Esophagus mucosa (tissue), 1 donor: ENCODE data around the gene JRKL. TPM values are rescaled to one million over a fixed set of nuclear protein-coding genes. Genes with fewer than 3 reads are reported as not detected.

Experiments
- ATAC-seq: fragments of 200-7000 bp; cut with Tn5 transposase; one replicate; pipeline ENCODE4 v1.9.1; 2020
- total RNA-seq: library from RNA; stranded (reverse); gene quantifications from one replicate; pipeline ENCODE4 v1.2.4, GENCODE V29; 2023
- donor health status: DM: yes; HTN: yes; CAD: no.

The JRKL gene
- 4.1 TPM for total RNA-seq

DNA sequence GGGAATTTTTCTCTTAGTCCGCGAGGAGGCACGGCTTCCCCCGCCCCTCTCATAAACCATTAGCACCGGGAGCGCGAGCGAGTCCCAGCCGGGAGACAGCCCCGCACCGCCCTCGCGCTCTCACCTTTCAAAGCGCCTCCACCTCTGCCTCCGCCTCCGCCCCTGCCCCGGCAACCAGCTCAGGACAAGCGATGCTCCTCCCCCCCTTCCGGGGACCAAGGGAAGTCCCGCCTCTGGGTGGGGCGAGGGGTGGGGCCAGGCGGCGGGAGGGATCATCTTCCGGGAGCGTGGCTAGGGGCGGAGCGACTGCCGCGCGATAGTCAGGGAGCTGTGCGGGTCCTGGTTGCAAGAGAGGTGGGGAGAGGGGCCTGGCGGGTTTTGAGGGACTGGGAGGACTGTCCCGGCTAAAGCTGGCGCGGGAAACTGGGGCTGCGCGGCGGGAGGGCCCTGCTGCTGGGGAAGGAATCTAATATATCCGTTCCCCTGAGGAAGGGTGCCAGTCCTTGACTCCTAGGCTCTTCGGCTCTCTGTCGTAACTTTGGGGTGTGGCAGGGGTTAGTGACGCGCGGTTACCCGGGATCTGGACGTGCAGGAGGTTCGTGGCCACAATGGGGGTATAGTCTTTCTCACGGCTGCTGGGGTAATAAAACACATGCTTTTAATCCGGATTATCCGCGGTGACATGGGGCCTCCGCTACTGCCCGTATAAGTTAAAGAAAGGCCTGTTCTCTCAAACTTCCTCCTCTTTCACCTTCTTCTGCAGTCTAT lies at the start of gene JRKL, which contains the start of gene CCDC82:
Gene JRKL (plus strand): TSS at position 294 of the 768 bp plus-strand sequence. CDS start 637 bp downstream, outside the sequence.
Gene CCDC82 (minus strand): TSS at position 193 of the 768 bp plus-strand sequence. CDS start 5,165 bp downstream, outside the sequence.
- peak; percentile 100 for ATAC-seq

DNA sequence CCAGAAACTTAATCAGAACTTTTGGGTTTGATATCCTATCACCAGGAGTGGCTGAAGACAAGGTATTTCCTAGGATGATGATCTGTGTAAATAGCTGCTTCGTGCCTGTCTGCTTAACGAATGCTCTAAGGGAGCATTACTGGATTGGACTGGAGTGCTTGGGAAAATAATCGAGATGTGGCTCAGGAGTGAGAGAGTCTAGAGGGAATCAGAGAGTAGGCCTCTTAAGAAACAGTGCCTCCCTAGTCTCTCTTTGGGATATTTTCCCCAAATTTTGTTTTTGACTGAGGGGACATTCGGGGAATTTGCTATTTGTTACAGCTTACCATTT lies 49.3 kb upstream of the JRKL start:
- no peak for ATAC-seq

DNA sequence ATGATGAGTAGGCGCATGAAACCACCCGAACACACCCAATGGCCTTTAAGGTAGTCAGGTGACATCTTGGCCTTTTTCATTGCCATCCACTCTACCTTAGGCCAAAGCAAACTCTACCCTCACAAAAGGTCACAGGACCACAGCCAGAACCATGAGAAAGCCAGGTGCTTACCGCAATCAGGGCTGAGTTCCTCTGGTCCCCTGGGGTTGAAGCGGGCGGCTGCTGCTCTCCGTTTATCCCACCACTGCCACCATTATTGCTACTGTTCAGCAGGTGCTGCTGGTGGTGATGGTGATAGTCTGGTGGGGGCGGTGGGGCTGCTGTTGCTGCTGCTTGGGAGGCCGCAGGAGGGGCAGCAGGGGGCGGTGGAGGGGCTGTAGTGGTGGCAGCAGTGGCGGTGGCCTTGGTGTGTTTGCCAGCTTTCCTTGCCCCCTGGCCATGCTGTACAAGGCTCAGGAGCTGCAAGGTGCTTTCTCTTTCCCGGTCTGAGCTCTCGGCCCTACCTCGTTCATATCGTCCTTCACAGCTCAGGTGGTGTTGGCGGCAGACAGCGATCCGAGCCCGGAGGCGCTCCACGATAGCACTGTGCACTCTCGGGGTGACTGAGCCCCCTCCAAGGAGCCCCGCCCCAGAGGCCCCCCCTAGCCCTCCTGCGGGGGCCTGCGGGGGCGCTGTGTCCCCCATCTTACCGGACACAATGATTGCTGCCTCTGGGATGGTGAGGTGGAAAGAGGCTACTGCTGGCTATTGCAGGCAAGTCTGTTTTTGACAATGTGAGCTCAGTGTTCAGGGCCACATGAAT lies 48.4 kb upstream of the JRKL start:
- peak; percentile 48 for ATAC-seq

DNA sequence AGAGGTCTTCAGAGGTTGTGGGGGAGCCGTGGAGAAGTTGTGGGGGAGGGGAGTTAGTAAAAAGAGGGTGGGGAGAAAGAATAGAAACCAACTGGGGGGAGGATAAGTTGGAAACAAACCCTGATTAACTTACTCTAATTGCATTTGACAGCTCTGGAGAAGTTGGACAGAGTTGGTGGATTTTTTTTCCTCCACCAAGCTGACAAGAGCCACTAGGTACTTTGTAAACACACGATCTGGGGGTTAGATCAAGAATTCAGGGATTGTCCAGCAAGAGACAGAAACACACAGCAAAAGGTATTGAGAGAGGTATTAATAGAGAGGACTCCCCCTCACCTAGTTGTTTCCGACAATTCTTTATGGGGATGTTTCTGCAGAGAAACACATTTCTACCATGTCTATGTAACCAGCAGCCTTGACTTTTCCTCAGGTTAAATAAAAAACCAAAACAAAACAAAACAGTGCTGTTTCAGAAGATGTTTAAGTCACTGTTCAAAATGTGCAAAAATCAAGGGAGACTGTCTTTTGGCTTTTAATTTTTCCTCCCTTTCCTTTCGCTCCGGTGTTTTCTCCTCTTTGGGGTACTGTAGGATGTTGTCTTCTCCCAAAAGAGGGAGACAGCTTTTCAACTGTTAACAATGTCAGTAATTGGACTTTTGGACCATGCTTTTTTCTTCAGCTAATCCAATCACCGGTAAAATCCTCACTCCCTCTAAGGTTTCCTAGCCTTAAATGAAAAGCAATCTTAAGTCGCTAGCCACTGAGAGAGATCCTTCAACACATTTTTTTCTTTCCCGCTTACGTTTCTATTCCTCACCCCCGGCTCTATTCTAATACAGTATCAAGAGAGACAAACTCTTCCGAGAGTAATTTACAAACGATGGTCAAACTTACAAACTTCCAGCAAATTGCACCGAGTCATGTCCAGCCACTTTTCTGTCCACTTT lies 47.5 kb upstream of the JRKL start:
- ATAC-seq, result no peak

DNA sequence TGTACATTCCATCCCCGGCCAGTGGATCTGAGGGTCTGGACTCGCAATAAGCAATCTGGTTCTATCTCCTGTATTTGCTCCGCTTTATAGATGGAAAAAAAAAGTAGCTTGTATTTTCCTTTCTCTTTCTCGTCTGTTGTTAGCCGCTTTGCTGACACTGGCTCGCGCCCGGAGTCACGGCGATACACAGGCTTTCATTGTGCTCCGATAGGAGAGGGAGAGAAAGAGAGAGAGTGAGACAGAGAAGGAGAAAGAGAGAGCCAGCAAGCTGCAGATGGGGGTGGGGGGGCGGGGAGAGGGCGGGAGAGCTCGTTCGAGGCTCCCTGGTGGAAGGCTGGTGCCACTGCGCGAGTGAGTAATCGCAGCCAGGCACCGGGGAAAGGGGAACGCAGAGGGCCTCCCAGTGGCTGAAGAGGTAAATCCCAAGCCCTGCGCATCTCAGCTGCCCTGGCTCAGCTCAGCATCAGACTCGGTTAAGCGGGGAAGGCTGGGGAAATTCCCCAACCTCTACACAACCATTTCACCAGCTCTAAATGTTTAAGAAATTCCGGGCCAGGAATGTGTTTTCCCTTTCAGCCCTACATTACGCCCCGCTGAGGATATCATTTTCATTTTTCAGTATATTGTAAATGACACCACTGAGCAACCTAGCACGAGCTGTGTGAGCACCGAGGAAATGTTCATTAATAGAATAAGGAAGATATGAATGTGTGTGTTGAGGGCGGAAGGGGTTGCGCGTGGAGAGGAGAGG lies 46.7 kb upstream of the JRKL start, which contains the start of gene MAML2:
Gene MAML2 (minus strand): TSS at position 235 of the 751 bp plus-strand sequence. CDS start 1,300 bp downstream, outside the sequence.
- peak; percentile 99 for ATAC-seq

DNA sequence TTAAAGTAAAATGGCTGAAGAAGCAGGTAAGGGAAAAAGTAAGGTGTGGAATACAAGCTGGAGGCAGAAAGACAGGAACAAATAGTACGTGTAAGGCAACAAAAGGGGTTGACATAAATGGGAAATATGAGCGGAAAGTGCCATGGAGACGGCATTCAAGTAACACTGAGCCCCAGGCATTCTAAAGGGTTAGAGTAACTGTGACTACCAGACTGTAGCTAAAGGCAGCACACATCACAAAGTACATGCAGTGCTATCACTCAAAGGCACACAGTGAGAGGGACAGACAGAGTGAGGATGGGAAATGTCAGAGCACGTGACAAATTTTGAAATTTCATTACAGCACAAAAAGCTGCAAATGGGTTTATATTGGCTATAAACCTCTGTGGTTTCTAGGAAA lies 33.0 kb upstream of the JRKL start:
- no peak for ATAC-seq

DNA sequence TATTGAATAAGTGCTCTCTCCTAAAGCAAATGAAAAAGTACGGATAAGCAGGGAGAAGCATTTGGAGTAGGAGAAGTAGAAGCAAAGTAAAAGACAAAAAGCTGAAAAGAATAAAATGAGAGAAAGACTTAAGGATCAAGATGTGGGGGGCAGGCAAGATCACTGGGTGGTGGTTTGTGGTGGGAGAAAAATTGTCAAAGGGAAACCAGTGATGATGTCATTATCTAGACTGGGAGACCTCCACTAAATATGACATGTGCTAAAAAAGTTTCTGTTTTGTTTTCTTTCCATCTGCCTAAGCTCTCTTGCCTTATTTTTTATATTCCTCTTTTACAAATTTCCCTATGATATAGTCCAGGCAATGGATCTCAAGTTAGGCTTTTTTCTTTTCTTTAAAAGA lies 32.0 kb upstream of the JRKL start:
- no peak for ATAC-seq

DNA sequence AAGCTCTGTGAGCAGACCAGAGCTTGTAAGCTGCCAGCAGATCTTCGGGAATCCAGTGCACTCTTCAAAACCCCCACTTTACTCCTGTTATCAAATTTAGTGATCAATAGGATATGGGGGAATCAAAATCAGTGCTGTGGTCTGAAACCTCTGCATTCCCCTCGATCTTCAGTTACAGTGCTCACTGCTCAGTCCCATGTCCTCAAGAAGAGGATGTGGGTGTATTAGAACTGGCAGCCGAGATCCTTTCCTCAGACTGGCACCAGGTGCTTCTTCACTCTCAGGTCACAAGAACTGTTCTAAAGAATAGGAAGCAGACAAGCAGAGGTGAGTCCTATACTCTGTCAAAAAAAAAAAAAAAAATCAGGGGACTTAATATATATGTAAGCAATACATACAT lies 31.5 kb upstream of the JRKL start:
- no peak for ATAC-seq

DNA sequence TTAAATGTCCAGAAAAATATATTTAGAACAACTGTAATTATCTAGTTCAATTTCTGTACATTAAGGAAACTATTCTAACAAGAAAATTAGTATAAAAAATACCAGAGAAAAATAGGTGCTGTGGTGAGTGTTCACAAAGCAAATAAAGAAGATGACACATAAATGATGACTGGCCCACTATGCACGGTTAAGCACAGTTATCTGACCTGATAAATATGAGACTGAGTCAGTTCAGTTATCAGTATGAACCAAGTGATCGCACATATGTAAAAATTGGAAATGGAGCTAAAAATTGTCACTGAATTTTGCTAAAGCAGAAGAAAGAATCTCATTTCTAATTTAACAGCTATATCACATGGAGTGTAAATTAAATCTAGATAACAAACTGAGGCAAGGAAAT lies 28.0 kb upstream of the JRKL start:
- ATAC-seq, result no peak

DNA sequence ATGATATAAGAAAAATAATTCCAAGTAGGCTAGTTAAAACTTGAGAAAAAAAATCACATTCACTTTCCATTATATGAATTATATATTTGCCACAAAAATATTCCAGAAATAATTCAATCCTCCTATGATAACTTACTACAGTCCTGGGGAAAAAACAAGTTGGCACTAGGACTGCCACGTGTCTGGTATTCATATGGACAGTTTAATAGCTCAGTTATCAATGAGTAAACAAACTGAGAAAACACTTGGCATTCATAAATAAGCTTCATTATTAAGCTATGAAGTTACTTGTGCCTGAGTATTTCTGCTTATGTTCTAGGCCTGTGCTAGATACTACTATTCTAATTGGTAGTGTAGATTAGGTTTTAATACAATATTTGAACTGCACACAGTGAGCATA lies 24.3 kb upstream of the JRKL start:
- ATAC-seq, result no peak

DNA sequence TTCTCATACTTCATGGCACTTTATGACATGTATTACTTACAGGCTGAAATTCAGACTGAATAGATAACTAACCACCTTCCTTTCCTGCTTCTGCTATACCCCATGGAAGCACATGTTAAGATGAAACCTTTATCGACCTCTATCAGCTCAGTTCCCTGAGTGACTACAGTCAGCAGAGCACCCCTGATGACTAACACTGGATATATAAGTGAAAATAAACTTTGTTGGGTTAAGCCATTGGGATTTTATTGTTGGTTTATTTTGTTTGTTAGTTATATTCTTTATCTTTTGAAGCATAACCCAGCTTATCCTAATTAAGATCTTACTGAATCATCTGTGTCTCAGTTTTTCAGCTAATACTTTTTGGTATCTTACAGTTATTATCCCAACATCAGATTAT lies 23.8 kb upstream of the JRKL start:
- ATAC-seq, result no peak

DNA sequence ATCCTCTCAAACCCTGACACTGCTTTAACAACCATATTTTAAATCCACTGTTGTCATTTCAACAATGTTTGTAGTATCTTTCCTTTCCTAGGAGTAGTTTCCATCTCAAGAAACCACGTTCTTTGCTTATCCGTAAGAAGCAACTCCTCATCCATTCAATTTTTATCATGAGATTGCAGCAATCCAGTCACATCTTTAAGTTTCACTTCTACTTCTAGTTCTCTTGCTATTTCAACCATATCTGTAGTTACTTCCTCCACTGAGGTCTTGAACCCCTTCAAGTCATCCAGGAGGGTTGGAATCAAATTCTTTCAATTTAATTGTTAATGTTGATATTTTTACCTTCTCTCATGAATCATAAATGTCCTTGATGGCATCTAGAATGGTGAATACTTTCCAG lies 22.5 kb upstream of the JRKL start:
- no peak for ATAC-seq

DNA sequence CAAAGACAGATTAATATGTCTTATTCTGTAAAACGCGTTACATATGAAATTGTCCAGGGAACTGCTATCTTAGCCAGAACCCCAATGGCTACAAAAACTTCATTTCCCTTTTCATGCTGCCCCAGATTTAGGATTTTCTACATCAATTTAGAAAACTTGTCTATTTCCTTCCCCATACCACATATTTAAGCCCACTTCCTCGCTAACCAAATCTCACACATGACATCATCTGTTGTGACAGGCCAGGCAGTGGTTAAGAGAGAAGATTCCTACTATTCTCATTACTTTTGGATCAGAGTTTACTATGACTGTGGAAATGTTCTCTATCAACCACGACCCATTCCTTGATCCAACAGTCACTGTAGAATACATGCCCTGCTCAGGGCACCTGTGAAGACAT lies 16.0 kb upstream of the JRKL start:
- ATAC-seq, result no peak

DNA sequence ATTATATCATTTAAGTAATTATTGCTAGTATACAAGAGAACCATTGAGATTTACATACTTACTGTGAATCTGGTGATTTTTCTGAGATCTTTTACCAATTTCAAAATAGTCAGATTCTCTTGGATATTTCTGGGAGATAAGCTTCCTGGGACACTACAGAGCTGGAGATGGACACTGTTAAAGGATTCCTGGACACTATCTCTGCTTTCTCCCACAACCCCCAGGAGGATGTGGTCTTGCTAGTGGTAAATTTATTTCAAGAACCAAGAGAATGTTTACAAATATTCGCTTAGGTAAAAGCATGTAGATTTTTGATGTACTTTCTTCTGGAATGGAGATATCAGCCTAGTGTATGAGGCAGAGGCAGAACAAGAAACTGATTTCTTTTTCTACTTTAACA lies 13.0 kb upstream of the JRKL start:
- no peak for ATAC-seq

DNA sequence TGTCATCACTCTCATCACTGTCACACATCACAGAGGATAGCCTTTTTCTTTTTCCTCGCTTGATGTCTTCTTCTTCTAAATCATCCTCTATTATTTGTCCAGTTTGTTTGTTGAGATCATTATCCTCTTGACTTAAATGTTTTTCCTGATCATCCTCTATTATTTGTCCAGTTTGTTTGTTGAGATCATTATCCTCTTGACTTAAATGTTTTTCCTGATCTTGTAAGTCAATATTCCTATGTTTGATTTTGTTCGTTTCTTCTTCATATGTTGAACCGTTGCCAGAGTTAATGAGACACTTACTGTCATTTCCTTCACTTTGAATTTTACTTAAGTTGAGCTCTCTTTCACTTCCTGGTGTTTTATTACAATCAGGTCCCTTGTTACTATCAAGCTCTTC lies 5.7 kb upstream of the JRKL start:
- ATAC-seq, result no peak

DNA sequence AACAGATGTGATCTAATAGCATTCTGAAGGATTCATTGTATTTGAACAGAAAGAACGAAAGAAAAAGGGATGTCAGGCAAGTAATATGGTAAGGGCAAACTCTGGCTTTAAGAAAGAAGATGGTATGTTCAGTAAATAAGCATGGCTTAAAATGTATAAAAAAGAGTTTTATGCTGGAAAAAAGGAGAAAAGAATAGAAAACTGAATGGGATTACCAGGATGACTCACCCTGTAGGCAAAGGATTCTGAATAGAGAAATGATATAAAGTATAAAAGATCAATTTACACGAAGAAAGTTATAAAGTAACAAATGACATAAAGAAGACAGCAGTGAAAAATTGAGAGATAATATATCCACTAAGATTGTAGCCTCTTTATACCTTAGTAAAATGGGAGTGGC lies 4.6 kb upstream of the JRKL start:
- no peak for ATAC-seq

DNA sequence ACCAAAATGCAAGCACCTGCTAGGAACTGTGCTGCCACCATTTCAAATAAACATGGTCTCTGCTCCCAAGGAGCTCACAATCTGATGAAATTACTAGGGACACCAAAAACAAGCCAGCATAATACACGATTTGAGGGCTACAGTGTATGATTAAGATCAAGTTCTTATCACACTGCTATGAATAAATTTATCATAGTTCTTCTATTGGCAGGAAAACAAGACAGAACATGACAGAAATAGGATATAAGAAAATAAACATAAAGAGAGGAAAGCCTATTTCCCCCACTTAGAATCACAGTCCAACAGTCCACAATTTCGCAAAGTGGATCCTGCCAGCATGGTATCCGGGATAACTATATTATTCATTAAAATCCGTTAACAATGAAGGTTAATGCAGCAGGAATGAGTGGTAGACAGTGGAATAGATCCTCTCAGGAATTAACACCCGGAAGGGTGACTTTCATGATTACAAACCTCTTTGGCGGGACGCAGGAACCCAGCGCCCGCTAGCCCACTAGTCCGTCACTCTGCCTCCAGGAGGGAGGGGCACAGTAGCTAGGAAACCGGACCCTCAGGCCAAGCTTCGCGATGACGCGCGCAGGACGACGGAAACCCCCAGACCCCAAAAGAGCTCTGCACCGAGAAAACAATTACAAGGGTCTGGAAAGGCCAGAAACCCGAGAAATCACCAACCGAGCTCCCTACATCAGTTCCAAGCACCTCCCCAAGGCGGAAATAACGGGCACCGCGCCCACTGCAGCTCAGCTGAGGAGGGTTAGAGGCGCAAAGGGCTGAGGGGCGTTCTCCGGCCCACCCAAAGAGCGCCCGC lies 708 bp upstream of the JRKL start:
- peak; percentile 52 for ATAC-seq

DNA sequence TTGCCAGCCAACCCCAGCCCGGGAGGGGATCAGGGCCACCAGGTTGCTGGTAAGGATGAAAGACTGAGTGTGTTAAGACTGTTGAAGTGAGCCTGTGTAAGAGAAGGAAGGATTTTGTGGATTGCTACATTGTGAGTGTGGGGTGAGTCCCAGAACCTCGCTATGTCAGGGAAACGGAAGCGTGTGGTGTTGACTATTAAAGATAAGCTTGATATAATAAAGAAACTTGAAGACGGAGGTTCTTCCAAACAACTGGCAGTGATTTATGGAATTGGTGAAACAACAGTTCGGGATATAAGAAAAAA lies 627 bp downstream of the JRKL start:
- peak; percentile 4 for ATAC-seq

DNA sequence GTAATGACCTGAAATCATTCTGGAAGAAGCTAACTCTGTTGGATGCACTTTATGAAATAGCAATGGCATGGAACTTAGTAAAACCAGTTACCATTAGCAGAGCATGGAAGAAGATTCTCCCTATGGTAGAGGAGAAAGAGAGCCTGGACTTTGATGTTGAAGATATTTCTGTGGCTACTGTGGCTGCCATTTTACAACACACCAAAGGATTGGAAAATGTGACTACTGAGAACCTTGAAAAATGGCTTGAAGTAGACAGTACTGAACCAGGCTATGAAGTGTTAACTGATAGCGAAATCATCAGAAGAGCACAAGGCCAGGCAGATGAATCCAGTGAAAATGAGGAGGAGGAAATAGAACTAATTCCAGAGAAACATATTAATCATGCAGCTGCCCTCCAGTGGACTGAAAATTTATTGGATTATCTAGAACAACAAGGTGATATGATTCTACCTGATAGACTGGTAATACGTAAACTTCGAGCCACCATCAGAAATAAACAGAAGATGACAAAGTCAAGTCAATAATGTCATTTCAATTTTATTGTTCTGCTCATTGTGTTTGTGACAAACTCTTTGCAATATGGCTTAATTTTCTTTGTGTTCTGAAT lies 2.0 kb downstream of the JRKL start:
- no peak for ATAC-seq

DNA sequence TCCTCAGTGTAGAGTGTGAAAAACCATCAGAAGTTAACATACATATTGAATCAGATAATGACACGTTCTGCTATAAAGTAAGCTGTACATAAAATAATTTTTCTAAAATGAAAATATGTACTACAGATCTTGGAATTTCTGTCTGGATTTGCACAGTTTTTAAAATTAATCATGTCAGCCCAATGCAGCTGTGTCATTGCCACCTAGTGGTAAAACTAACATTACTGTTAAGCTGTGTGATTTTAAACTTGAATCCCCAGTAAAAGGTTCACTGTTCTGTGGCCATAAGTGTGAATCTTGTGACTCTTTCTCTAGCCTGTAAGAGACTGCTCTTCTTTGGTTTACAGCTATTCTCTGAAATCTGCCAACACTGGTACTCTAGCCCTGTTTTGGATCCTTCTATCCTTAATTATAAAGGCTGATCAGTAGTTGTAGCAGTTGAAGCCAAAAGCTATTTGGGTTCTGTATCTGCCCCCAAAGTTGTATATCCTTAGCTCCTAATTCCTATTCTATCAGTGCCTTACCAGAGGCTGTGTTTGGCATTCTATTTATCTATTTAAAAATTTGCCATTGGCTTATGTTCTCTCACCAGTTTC lies 4.0 kb downstream of the JRKL start:
- ATAC-seq, result no peak
